IMR-90 (cell line): Measurements from ENCODE around the gene SPATC1L. TPM values are rescaled to one million over a fixed set of nuclear protein-coding genes. Genes with fewer than 3 reads are reported as not detected.

Experiments used
- ATAC-seq: fragments of 200-7000 bp; cut with Tn5 transposase; 2 replicates; pipeline ENCODE4 v1.9.1; 2020; ENCODE audit warnings: low read depth, mild to moderate bottlenecking, moderate library complexity
- BruUV-seq: library from RNA; stranded (reverse); fragments of 400-500 nt; replicated peaks from 2 replicates; lab custom pipeline; 2021; lab: Mats Ljungman, UMichigan
- CTCF ChIA-PET: fragments of 300-600 bp; formaldehyde crosslinking; extraction: SDS; loops from one replicate; lab custom pipeline; 2021; ENCODE audit warnings: antibody characterized with exemption; lab: Yijun Ruan, JAX
- POLR2A ChIA-PET: fragments of 300-600 bp; sonication (Branson Sonifier 250); formaldehyde crosslinking; loops from one replicate; lab custom pipeline; 2022; ENCODE audit warnings: antibody characterized with exemption; ENCODE audit not compliant: unreplicated experiment; lab: Charles Lee
- DNase-seq: peaks from one replicate; pipeline ENCODE4 v3.0.0; 2013
- H2AFZ ChIP-seq: replicated peaks from 2 replicates; pipeline ENCODE3; 2013; ENCODE audit warnings: low read length, mild to moderate bottlenecking; ENCODE audit not compliant: poor library complexity
- H2AK5ac ChIP-seq: 2 replicates; pipeline ENCODE4 v1.6.1; 2013; ENCODE audit warnings: low read depth, low read length, inconsistent platforms
- H2AK9ac ChIP-seq: replicated peaks from 2 replicates; pipeline ENCODE3; 2013; ENCODE audit warnings: mild to moderate bottlenecking, low read depth, low read length, moderate library complexity; ENCODE audit not compliant: poor library complexity
- H2BK120ac ChIP-seq: 2 replicates; pipeline ENCODE4 v1.6.1; 2013; ENCODE audit warnings: low read depth, low read length, inconsistent platforms
- H2BK15ac ChIP-seq: 3 replicates; pipeline ENCODE4 v1.6.1; 2013; ENCODE audit warnings: low read depth, low read length, inconsistent platforms
- H2BK20ac ChIP-seq: 2 replicates; pipeline ENCODE4 v1.6.1; 2013; ENCODE audit warnings: low read depth, mild to moderate bottlenecking, inconsistent platforms, low read length, moderate library complexity
- H2BK5ac ChIP-seq: 2 replicates; pipeline ENCODE4 v1.6.1; 2013; ENCODE audit warnings: mild to moderate bottlenecking, low read depth, low read length, inconsistent platforms; ENCODE audit not compliant: poor library complexity, severe bottlenecking
- H3K14ac ChIP-seq: replicated peaks from 2 replicates; pipeline ENCODE4 v1.6.1; 2013; ENCODE audit warnings: low read depth, low read length, inconsistent platforms
- H3K18ac ChIP-seq: 2 replicates; pipeline ENCODE4 v1.6.1; 2013; ENCODE audit warnings: low read depth, low read length, control low read depth
- H3K23ac ChIP-seq: 2 replicates; pipeline ENCODE4 v1.6.1; 2013; ENCODE audit warnings: low read depth, low read length, inconsistent platforms
- H3K27ac ChIP-seq: 2 replicates; pipeline ENCODE4 v1.5.1; 2013; ENCODE audit warnings: mild to moderate bottlenecking, control low read depth, low read length; ENCODE audit not compliant: insufficient read depth
- H3K27me3 ChIP-seq: 2 replicates; pipeline ENCODE4 v1.6.1; 2013; ENCODE audit warnings: low read length; ENCODE audit not compliant: control insufficient read depth, insufficient read depth
- H3K36me3 ChIP-seq: 2 replicates; pipeline ENCODE4 v1.6.1; 2013; ENCODE audit warnings: low read length, mixed read lengths; ENCODE audit not compliant: control insufficient read depth, insufficient read depth
- H3K4ac ChIP-seq: 2 replicates; pipeline ENCODE4 v1.6.1; 2013; ENCODE audit warnings: low read depth, low read length, inconsistent platforms
- H3K4me1 ChIP-seq: 2 replicates; pipeline ENCODE4 v1.6.1; 2013; ENCODE audit warnings: low read length, mixed read lengths; ENCODE audit not compliant: control insufficient read depth, insufficient read depth
- H3K4me2 ChIP-seq: 2 replicates; pipeline ENCODE4 v1.6.1; 2013; ENCODE audit warnings: low read depth, mild to moderate bottlenecking, control low read depth, low read length, moderate library complexity
- H3K4me3 ChIP-seq: 2 replicates; pipeline ENCODE4 v1.5.1; 2013; ENCODE audit warnings: low read depth, mild to moderate bottlenecking, control low read depth, low read length, moderate library complexity; ENCODE audit not compliant: insufficient read depth
- H3K56ac ChIP-seq: 2 replicates; pipeline ENCODE4 v1.6.1; 2013; ENCODE audit warnings: low read length, inconsistent platforms; ENCODE audit not compliant: insufficient read depth; ENCODE audit errors: extremely low read depth
- H3K79me1 ChIP-seq, 2 experiments: 2 replicates each; pipeline ENCODE4 v1.6.1; 2013; ENCODE audit warnings: low read length in 2 of 2, inconsistent platforms in 1 of 2, low read depth in 1 of 2
- H3K9ac ChIP-seq: 2 replicates; pipeline ENCODE4 v1.6.1; 2013; ENCODE audit warnings: low read depth, low read length, control low read depth
- H3K9me1 ChIP-seq: 2 replicates; pipeline ENCODE4 v1.6.1; 2013; ENCODE audit warnings: low read length, inconsistent platforms; ENCODE audit not compliant: insufficient read depth
- H3K9me3 ChIP-seq: 2 replicates; pipeline ENCODE4 v1.6.1; 2013; ENCODE audit warnings: low read length; ENCODE audit not compliant: control insufficient read depth, insufficient read depth
- H4K20me1 ChIP-seq: 2 replicates; pipeline ENCODE4 v1.6.1; 2013; ENCODE audit warnings: low read length, inconsistent platforms; ENCODE audit not compliant: insufficient read depth
- H4K5ac ChIP-seq: 2 replicates; pipeline ENCODE4 v1.6.1; 2013; ENCODE audit warnings: mild to moderate bottlenecking, low read depth, low read length, control low read depth
- H4K8ac ChIP-seq, 2 experiments: 2 replicates each; pipeline ENCODE4 v1.6.1; 2013; ENCODE audit warnings: low read depth in 2 of 2, low read length in 2 of 2, control low read depth in 1 of 2, inconsistent platforms in 1 of 2
- H4K91ac ChIP-seq: 2 replicates; pipeline ENCODE4 v1.6.1; 2013; ENCODE audit warnings: low read depth, low read length, inconsistent platforms; ENCODE audit not compliant: insufficient read depth
- NFE2L2 ChIP-seq: fragments of 150-350 bp; IDR thresholded peaks from 2 replicates; pipeline ENCODE4 v1.6.1; 2016; ENCODE audit warnings: low read depth, mild to moderate bottlenecking, low read length
- RCOR1 ChIP-seq: IDR thresholded peaks from 2 replicates; pipeline ENCODE4 v1.6.1; 2012; ENCODE audit warnings: mild to moderate bottlenecking, low read length, improper control_type of control experiment; ENCODE audit not compliant: insufficient replicate concordance
- WGBS, 2 experiments: methylation state at CpG; one replicate each; pipeline versions ENCODE4 v1.1.5 to v1.1.7; 2013; ENCODE audit warnings: missing lambda C conversion rate in 2 of 2; ENCODE audit not compliant: insufficient read length in 1 of 2; ENCODE audit errors: extremely low coverage in 2 of 2; 5-methylcytosine and 5-hydroxymethylcytosine counted together
- dilution Hi-C: fragments of 300-500 bp; cut with HindIII; formaldehyde crosslinking; loops from one replicate; pipeline ENCODE4 v1.14.3; 2018; ENCODE audit warnings: low sequenced_read_pairs; ENCODE audit not compliant: unreplicated experiment
- in situ Hi-C: fragments of 300-500 bp; cut with MboI; formaldehyde crosslinking; loops from 3 replicates; pipeline ENCODE4 v1.14.3; 2019; ENCODE audit warnings: low sequenced_read_pairs, inconsistent platforms, mixed read lengths
- intact Hi-C: fragments of 100-400 bp; cut with micrococcal nuclease; formaldehyde crosslinking; loops from 2 replicates; pipeline ENCODE4 v1.10.0; 2022
- polyA plus RNA-seq, 3 experiments: library from polyadenylated mRNA; depleted of rRNA; stranded (reverse); fragments of >200 nt; gene quantifications; 2 replicates each; pipeline ENCODE4 v1.2.3, GENCODE V29; 2012; ENCODE audit warnings: low replicate concordance in 1 of 3
- total RNA-seq: library from RNA; depleted of rRNA; stranded (reverse); fragments of >200 nt; gene quantifications from 2 replicates; pipeline ENCODE4 v1.2.3, GENCODE V29; 2012
- TF ChIP-seq, protein P1 (sequence below): fragments of 150-350 bp; IDR thresholded peaks from 2 replicates; pipeline ENCODE4 v1.6.1; 2016; ENCODE audit warnings: low read depth, mild to moderate bottlenecking, low read length, moderate library complexity, borderline replicate concordance

SPATC1L gene
- total and polyA plus RNA-seq, 2 of the 4 experiments (the other 2 are of a cell fraction): 3.8 to 17.2 TPM

DNA sequence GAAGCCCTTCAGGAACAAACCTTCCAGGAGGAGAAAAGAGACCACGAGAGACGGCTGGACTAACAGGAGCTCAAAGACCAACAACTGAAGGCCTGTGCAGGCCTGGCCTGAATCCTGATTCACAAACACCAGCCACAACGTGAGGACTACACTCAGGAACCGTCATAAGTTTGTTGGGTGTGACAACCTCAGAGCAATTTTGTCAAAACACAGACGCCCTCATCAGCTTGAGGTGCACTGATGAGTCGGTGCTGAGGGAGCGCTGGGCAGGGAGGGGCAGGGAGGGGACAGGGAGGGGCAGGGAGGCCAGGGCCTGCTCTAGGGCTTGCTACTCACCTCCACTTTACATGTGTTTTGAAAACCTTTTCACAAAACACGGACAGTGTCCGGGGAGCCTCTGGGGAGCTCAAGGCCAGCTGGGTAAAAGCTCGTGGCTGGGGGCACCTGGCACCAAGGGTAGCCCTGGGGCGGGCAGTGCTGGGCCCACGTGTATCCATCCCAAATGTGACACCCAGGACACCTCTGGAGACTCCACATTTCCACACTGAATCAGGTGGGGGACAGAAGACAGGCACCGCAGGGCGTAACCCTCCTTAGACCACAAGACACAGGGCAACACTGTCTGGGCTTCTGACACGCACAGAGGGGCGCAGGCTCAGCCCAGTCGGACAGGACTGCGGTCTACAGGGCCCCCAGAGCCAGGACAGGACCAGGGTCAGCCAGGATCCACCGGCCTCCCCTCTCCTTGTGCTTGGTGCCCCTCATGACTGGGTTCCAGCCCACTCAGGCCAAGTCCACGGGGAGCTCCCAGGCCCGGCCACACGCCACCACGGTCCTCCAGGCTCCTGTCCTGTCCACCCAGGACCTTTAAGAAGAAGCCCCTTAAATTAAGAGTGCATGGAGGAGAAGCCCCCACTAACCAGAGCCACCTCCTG lies 27.8 kb upstream of the SPATC1L start:
- Histone ChIP-seq H2AFZ (no peak overlapping the region), H2BK15ac (no peak overlapping the region), H3K56ac (no peak overlapping the region), H2BK5ac (no peak overlapping the region), H3K9me3 (no peaks in the 10 kb centered on the region), H2AK9ac (no peak overlapping the region), H3K4ac (no peak overlapping the region), H3K4me2 (no peak overlapping the region), H3K9me1 (0 out of 2 replicates have a peak, but pooled peaks cover 4% of the 10 kb centered on the region), H3K27ac (no peak overlapping the region), H2BK120ac (no peak overlapping the region), H3K4me3 (no peak overlapping the region), H4K8ac (no peak overlapping the region), H3K27me3 (no peaks in the 10 kb centered on the region), H4K91ac (no peak overlapping the region), H2BK20ac (no peak overlapping the region), H3K79me1 (no peaks in the 10 kb centered on the region; a peak in 1 of 4 replicates), H2AK5ac (no peak overlapping the region), H3K23ac (no peak overlapping the region), H3K18ac (no peak overlapping the region), H3K36me3 (peaks cover 48% of the 10 kb centered on the region), H4K5ac (no peak overlapping the region), H3K14ac (no peak overlapping the region), H3K4me1 (no peaks in the 10 kb centered on the region), H4K20me1 (peaks cover 12% of the 10 kb centered on the region), H3K9ac (no peak overlapping the region)
- intact Hi-C loops (no loop called here), in situ Hi-C loops (no loop called here), dilution Hi-C loops (no loop called here)
- TF ChIP-seq, protein P1, sequence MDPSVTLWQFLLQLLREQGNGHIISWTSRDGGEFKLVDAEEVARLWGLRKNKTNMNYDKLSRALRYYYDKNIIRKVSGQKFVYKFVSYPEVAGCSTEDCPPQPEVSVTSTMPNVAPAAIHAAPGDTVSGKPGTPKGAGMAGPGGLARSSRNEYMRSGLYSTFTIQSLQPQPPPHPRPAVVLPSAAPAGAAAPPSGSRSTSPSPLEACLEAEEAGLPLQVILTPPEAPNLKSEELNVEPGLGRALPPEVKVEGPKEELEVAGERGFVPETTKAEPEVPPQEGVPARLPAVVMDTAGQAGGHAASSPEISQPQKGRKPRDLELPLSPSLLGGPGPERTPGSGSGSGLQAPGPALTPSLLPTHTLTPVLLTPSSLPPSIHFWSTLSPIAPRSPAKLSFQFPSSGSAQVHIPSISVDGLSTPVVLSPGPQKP: no peak
- TF ChIP-seq NFE2L2 (no peak), RCOR1 (no peak)
- ChIA-PET POLR2A (no interaction called here), CTCF (no interaction called here)
- 92% methylated on average over 9 of the region's 23 CpGs; no CpG with 5 or more reads in 1 of the 2 experiments for WGBS, 2 experiments
- BruUV-seq: no TSS peak
- no peak for DNase-seq
- ATAC-seq: no peak
